Nephron (organoid): Measurements from ENCODE around the gene PLCB1.

Experiments used
- H3K27ac Mint-ChIP-seq, 3 experiments: 2 replicates each; pipeline ENCODE4 v1.8.0; 2020; ENCODE audit warnings: mixed read lengths in 3 of 3, mild to moderate bottlenecking in 2 of 3, moderate library complexity in 1 of 3
- H3K27me3 Mint-ChIP-seq: 2 replicates; pipeline ENCODE4 v1.8.0; 2021; ENCODE audit warnings: low read depth, mild to moderate bottlenecking, moderate library complexity, mixed read lengths
- H3K36me3 Mint-ChIP-seq: 2 replicates; pipeline ENCODE4 v1.8.0; 2020; ENCODE audit warnings: low read depth, mixed read lengths
- H3K4me1 Mint-ChIP-seq: 2 replicates; pipeline ENCODE4 v1.8.0; 2020; ENCODE audit warnings: mixed read lengths
- H3K4me3 Mint-ChIP-seq, 3 experiments: 2 replicates each; pipeline ENCODE4 v1.8.0; 2020; ENCODE audit warnings: mild to moderate bottlenecking in 3 of 3, mixed read lengths in 3 of 3, moderate library complexity in 2 of 3
- H3K9me3 Mint-ChIP-seq: 2 replicates; pipeline ENCODE4 v1.8.0; 2020; ENCODE audit warnings: mixed read lengths
- TF ChIP-seq, protein P1 (sequence below), 3 experiments: fragments of 200-600 bp; sonication (generic); IDR thresholded peaks; one replicate each; pipeline ENCODE4 v1.5.0; 2021; ENCODE audit warnings: antibody characterized with exemption in 3 of 3; ENCODE audit not compliant: unreplicated experiment in 3 of 3

Gene PLCB1

DNA sequence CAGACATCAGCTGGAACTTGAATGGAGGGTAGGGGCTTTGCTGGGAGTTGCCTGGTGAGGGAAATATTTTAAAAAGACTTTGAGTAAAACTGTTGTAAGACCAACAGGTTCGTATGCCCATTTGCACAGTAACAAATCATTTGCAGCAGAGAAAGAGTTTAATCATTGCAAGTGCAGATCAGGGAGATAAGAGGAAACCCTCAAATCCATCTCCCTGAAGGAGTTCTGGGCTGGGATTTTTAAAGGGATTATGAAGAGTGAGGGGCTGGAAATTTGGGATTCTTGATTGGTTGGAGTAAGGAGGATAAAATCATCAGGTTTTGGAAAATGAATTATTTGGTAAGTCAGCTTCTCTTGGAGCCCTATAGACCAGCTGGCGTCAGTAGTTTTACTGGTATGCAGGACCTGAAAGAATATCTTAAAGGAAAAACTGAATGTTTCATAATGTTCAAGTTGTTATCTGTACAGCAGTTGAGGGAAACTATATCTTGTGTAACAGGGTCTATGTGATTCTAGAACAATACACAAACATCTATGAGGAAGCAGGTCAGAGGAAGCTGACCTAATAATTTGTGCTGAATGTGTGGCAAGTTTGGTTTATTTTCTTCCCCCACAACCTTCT, 295.5 kb downstream of the PLCB1 start:
- Mint-ChIP-seq H3K27ac (peak overlapping the region; percentile 31 to 74 (median 66)), H3K27me3 (no peaks in the 10 kb centered on the region), H3K4me1 (peaks cover 52% of the 10 kb centered on the region), H3K36me3 (no peaks in the 10 kb centered on the region), H3K9me3 (no peaks in the 10 kb centered on the region), H3K4me3 (no peak overlapping the region)
- TF ChIP-seq, protein P1, sequence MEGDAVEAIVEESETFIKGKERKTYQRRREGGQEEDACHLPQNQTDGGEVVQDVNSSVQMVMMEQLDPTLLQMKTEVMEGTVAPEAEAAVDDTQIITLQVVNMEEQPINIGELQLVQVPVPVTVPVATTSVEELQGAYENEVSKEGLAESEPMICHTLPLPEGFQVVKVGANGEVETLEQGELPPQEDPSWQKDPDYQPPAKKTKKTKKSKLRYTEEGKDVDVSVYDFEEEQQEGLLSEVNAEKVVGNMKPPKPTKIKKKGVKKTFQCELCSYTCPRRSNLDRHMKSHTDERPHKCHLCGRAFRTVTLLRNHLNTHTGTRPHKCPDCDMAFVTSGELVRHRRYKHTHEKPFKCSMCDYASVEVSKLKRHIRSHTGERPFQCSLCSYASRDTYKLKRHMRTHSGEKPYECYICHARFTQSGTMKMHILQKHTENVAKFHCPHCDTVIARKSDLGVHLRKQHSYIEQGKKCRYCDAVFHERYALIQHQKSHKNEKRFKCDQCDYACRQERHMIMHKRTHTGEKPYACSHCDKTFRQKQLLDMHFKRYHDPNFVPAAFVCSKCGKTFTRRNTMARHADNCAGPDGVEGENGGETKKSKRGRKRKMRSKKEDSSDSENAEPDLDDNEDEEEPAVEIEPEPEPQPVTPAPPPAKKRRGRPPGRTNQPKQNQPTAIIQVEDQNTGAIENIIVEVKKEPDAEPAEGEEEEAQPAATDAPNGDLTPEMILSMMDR (IDR thresholded peaks at IDR 0.05; ENCODE audit: unreplicated experiment in 3 of 3) = no peak

DNA sequence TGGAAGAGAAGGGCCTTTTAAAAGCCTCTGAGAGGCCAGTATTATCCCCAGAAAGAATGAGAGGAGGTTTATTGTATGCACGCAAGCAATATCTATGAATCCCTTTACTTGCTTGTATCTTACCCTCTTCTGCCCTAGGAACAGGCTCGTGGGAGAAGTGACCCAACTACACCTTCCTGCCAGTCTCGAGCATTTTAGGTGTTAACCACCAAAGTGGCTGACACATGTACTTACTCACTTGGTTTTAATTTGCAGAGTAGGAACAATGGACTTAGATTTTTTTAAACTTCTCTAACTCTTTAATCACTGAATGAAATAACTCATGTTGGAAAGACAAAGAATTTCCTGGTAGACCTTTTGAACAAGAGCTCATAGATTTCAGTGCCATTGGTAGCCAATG, 296.9 kb downstream of the PLCB1 start:
- peaks cover 56% of the 10 kb centered on the region for H3K4me1 Mint-ChIP-seq

DNA sequence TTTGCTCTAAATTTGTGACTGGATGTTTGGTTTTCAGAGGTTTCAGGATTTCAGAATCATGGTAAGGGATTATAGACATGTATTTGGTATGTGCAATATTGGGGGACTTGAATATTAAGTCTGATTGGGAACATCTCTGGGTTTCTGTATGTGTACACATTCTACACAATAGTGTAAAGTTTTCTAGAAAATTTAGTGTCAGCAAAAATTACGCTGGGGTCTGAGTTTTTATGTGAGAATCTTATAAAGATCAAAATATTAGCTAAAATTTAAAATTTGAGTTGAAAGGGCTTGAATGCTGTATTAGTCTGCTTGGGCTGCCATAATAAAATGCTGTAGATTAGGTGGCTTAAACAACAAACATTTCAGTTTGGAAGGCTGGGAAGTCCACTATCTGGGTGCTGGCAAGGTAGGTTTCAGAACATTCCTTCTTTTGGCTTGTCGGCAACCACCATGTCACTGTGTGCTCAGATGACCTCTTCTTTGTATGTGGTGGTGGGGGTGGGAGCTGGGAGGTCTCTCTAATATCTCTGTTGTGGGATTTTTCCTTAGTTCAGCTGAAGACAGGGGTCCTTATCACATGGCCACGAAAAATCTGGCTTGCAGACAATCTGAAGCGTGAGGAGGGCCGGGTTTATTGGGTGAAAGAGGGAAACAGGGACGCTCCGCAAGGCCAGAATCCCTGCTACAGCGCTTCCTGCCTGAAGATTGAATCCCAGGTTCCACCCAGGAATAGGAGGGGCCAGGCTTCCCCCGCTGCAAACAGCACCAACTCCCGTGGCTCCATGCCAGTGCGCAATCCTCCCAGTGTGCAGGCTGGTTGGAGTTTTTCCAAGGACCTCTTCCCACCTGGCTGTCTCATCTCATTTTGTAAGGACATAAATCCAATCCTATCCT, 299.7 kb downstream of the PLCB1 start:
- Mint-ChIP-seq H3K9me3 (no peaks in the 10 kb centered on the region), H3K27me3 (no peaks in the 10 kb centered on the region), H3K4me1 (peaks cover 44% of the 10 kb centered on the region), H3K27ac (peak overlapping the region; percentile 89 to 94 (median 93)), H3K36me3 (no peaks in the 10 kb centered on the region), H3K4me3 (peak overlapping the region; percentile 4 to 32 (median 22))
- TF ChIP-seq, protein P1 (IDR thresholded peaks at IDR 0.05; ENCODE audit: unreplicated experiment in 3 of 3) = no peak

More for the DNA sequence above, 296.9 kb downstream of the PLCB1 start:
- no peak overlapping the region for H3K4me3 Mint-ChIP-seq
- TF ChIP-seq, protein P1 (IDR thresholded peaks at IDR 0.05; ENCODE audit: unreplicated experiment in 3 of 3) = no peak
- no peaks in the 10 kb centered on the region for H3K27me3 Mint-ChIP-seq
- no peaks in the 10 kb centered on the region for H3K9me3 Mint-ChIP-seq
- H3K36me3 Mint-ChIP-seq = no peaks in the 10 kb centered on the region
- peak overlapping the region in 2 of 3 experiments; percentile 53 to 58 for H3K27ac Mint-ChIP-seq

DNA sequence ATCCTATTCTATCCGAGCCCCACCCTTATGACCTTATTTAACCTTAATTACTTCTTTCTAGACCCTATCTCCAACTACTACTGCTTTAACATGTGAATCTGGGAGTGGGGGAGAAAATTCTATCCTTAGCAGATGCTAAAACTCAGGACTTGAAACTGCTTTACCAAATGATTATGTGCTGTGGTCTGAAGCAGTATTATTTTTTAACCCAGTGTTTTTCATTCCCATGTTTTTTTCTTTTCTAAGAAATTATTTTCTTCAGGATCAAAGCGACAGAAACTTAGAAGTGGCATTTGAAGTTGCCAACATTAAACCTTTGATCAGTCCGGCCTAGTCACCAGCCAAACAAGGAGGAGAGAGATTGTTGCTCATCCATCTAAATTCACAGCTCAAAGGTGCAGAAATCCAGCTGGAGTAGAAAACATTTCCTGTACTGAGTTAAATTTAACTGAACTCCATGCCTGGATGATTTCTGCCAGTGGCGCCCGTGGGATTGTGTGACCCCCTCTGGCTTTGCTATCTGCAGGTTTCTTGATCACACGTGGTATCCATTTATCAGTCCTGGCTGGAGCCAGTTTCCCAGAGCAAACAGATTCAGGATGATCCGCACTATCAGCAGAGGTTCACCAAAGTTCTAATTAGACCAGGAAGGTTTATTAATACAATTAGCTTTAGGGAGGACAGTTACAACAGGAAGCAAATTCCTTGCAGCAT, 300.5 kb downstream of the PLCB1 start:
- Mint-ChIP-seq H3K27ac (peak overlapping the region; percentile 89 to 94 (median 93)), H3K27me3 (no peaks in the 10 kb centered on the region), H3K9me3 (no peaks in the 10 kb centered on the region), H3K36me3 (no peaks in the 10 kb centered on the region), H3K4me1 (peaks cover 38% of the 10 kb centered on the region), H3K4me3 (peak overlapping the region; percentile 4 to 51 (median 32))
- TF ChIP-seq, protein P1 (IDR thresholded peaks at IDR 0.05; ENCODE audit: unreplicated experiment in 3 of 3) = no peak

DNA sequence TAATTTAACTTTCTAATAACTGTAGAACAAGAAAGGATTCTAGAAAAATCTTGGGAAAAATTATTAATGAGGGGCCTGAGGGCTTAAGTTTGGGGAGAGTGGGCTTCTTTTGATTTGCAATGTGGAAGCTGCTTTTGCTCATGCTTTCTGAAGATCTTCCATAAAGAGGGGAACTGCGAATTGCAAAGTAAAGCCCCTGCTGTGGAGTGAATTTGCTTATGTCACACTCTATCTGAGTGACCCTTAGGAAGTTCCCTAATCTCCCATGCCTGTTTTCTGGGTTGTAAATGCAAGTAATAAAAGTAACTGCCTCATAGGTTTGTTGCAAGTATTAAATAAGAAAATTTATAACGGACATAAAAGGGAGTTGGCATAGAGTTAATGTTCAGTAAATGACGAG, 301.2 kb downstream of the PLCB1 start:
- H3K4me3 Mint-ChIP-seq = no peak overlapping the region
- no peaks in the 10 kb centered on the region for H3K36me3 Mint-ChIP-seq
- peaks cover 36% of the 10 kb centered on the region for H3K4me1 Mint-ChIP-seq
- TF ChIP-seq, protein P1 (IDR thresholded peaks at IDR 0.05; ENCODE audit: unreplicated experiment in 3 of 3) = no peak
- no peaks in the 10 kb centered on the region for H3K9me3 Mint-ChIP-seq
- peak overlapping the region; percentile 89 to 94 (median 93) for H3K27ac Mint-ChIP-seq
- H3K27me3 Mint-ChIP-seq = no peaks in the 10 kb centered on the region
